ENCODE results near the gene PRKAR2B.

DNA sequence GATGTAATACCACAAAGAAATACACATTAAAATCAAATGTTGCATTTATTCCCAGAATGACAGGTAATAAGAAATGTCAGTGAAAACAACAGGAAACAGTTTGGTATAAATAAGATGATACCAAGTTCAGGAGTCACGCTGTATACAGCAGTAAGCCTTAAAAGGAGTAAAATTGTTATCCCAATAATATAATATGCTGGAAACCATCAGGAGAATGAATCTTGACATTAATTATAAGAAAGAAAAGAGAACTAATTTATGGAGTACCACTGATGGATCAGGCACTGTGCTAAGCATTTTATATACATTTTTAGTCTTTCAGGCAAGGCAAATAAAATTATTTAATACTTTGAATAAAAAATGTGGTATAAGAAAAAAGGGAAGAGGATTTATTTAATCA, 27.6 kb downstream of the PRKAR2B start:
- TF ChIP-seq POLR2A (IDR thresholded peaks at IDR 0.05): no peak
- TF ChIP-seq, protein P1, sequence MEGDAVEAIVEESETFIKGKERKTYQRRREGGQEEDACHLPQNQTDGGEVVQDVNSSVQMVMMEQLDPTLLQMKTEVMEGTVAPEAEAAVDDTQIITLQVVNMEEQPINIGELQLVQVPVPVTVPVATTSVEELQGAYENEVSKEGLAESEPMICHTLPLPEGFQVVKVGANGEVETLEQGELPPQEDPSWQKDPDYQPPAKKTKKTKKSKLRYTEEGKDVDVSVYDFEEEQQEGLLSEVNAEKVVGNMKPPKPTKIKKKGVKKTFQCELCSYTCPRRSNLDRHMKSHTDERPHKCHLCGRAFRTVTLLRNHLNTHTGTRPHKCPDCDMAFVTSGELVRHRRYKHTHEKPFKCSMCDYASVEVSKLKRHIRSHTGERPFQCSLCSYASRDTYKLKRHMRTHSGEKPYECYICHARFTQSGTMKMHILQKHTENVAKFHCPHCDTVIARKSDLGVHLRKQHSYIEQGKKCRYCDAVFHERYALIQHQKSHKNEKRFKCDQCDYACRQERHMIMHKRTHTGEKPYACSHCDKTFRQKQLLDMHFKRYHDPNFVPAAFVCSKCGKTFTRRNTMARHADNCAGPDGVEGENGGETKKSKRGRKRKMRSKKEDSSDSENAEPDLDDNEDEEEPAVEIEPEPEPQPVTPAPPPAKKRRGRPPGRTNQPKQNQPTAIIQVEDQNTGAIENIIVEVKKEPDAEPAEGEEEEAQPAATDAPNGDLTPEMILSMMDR (IDR thresholded peaks at IDR 0.05): no peak

All from heart left ventricle (tissue), 13 donors.